ENCODE data around the gene SMC3. TPM values are rescaled to one million over a fixed set of nuclear protein-coding genes. Genes with fewer than 3 reads are reported as not detected.
A peak's percentile ranks its signal among the peaks of the same experiment; 100 is the strongest.

SMC3 gene
- total RNA-seq, 1 experiment from 2014 or later, result 64.3 TPM

- ATAC-seq (peak; percentile 70), DNase-seq (ENCODE audit: low read depth, low spot score) (peak; percentile 42)
- intact Hi-C loops (cut with micrococcal nuclease), result no loop called here
- CTCF ChIA-PET, result interaction anchor here (1.2 kb wide), 1 partner anchor 31 kb away, joined by 4 read pairs; no protein-coding TSS in a partner anchor
- no peaks in the 10 kb centered on the region for H3K9me2 ChIP-seq (ENCODE audit: insufficient read depth)
- H3K4me3 ChIP-seq (replicated peaks in 1 of 2; ENCODE audit: low read depth in 1 of 2, low read length in 2 of 2), result peak overlapping the region; percentile 6 to 21; a peak in 3 of 4 replicates
- POLR2A ChIA-PET, result no interaction called here
- H3K79me2 ChIP-seq (ENCODE audit: insufficient read depth, low read length), result no peaks in the 10 kb centered on the region
- peaks cover 25 to 60% of the 10 kb centered on the region in 2 experiments for H3K4me1 ChIP-seq (ENCODE audit: control insufficient read depth in 1 of 2, insufficient read depth in 2 of 2, low read length in 2 of 2)
- no peaks in the 10 kb centered on the region for H3K36me3 ChIP-seq (ENCODE audit: control insufficient read depth in 1 of 2, insufficient read depth in 2 of 2, low read length in 2 of 2)
- no peaks in the 10 kb centered on the region for H4K20me1 ChIP-seq (ENCODE audit: insufficient read depth)
- BruUV-seq (replicated peaks), result no TSS peak
- RAD21 ChIA-PET (ENCODE audit: low non-redundant PET in 1 of 2, low total read pairs in 2 of 2, uncharacterized antibody in 2 of 2, unreplicated experiment in 2 of 2), result interaction anchor here in 1 of 2 experiments (1.5 kb wide), 1 partner anchor 31 kb away, joined by 3 read pairs; no protein-coding TSS in a partner anchor
- peaks cover 8% of the 10 kb centered on the region; the same call in 1 of the 2 replicates for H3K27me3 ChIP-seq (ENCODE audit: insufficient read depth, low read length)
- peak overlapping the region; percentile 66 for H3K4me2 ChIP-seq (ENCODE audit: low read length)
- H3K9me3 ChIP-seq (ENCODE audit: control insufficient read depth in 1 of 2, insufficient read depth in 1 of 2, low read depth in 1 of 2, low read length in 2 of 2), result no peaks in the 10 kb centered on the region
- H2AFZ ChIP-seq (ENCODE audit: low read depth, low read length, poor library complexity, severe bottlenecking), result peak overlapping the region; percentile 39
- no peak overlapping the region for H3K9ac ChIP-seq (ENCODE audit: low read length)
- no peak overlapping the region for H3K27ac ChIP-seq (ENCODE audit: low read depth, low read length)
- peak; percentile 34; the same call in 1 of the 2 replicates for TF ChIP-seq SP1 (IDR thresholded peaks at IDR 0.05; ENCODE audit: low read depth)
- no peak for TF ChIP-seq YY1 (IDR thresholded peaks at IDR 0.05; ENCODE audit: extremely low read depth, insufficient replicate concordance, low read depth, low read length)
- peak; percentile 39; the same call in 1 of the 2 replicates for TF ChIP-seq JUND (IDR thresholded peaks at IDR 0.05)
- no peak for TF ChIP-seq ELF1 (IDR thresholded peaks at IDR 0.05; ENCODE audit: borderline replicate concordance, low read depth)
- TF ChIP-seq POLR2A (IDR thresholded peaks at IDR 0.05; ENCODE audit: borderline replicate concordance, extremely low read depth, insufficient read depth, insufficient read length), result no peak
- no peak; the same call in 1 of the 2 replicates for TF ChIP-seq CBX3 (IDR thresholded peaks at IDR 0.05; ENCODE audit: low read depth)
- TF ChIP-seq ZBTB33 (IDR thresholded peaks at IDR 0.05; ENCODE audit: extremely low read depth, insufficient replicate concordance, low read length), result no peak
- TF ChIP-seq POLR2AphosphoS5 (IDR thresholded peaks at IDR 0.05; ENCODE audit: low read depth, low read length), result no peak
- TF ChIP-seq EZH2phosphoT487 (IDR thresholded peaks at IDR 0.05; ENCODE audit: borderline replicate concordance), result no peak
- no peak for TF ChIP-seq SRF (IDR thresholded peaks at IDR 0.05; ENCODE audit: low read depth)
- peak; percentile 95 for TF ChIP-seq TCF7L2 (IDR thresholded peaks at IDR 0.05; ENCODE audit: borderline replicate concordance, extremely low read depth, insufficient read depth, insufficient read length)
- TF ChIP-seq ZFX (IDR thresholded peaks at IDR 0.05), result no peak
- TF ChIP-seq SIN3A (IDR thresholded peaks at IDR 0.05; ENCODE audit: low read depth), result no peak; the same call in 1 of the 2 replicates
- no peak for TF ChIP-seq EZH2 (IDR thresholded peaks at IDR 0.05)
- TF ChIP-seq MAX (IDR thresholded peaks at IDR 0.05), result peak; percentile 59; the same call in 1 of the 2 replicates
- no peak for TF ChIP-seq EGR1 (IDR thresholded peaks at IDR 0.05; ENCODE audit: low read depth)
- TF ChIP-seq CEBPB (IDR thresholded peaks at IDR 0.05; ENCODE audit: low read depth), result no peak
- no peak for TF ChIP-seq ATF3 (IDR thresholded peaks at IDR 0.05)
- TF ChIP-seq FOSL1 (IDR thresholded peaks at IDR 0.05; ENCODE audit: low read depth), result peak; percentile 38; the same call in 1 of the 2 replicates
- TF ChIP-seq ZNF274 (IDR thresholded peaks at IDR 0.05; ENCODE audit: low read depth, low read length), result no peak
- no peak for TF ChIP-seq RAD21 (IDR thresholded peaks at IDR 0.05; ENCODE audit: low read depth)
- no peak for TF ChIP-seq REST (IDR thresholded peaks at IDR 0.05; ENCODE audit: low read depth)
These were observed 73.8 kb downstream of the SMC3 start for GRCh38 chr10:110641256-110641655.

Measured in HCT116 (cell line).